B cell (primary cell): ENCODE data around the gene TIE1. TPM values are rescaled to one million over a fixed set of nuclear protein-coding genes. Genes with fewer than 3 reads are reported as not detected.

Experiments
- ATAC-seq: fragments of 200-7000 bp; cut with Tn5 transposase; one replicate; pipeline ENCODE4 v1.10.0; 2021; ENCODE audit warnings: low read depth, mild to moderate bottlenecking, moderate number of reproducible peaks, moderate library complexity
- CTCF ChIA-PET: fragments of 350-600 bp; sonication (Branson Sonifier 250); formaldehyde crosslinking; loops from one replicate; lab custom pipeline; 2021; ENCODE audit warnings: antibody characterized with exemption, inconsistent platforms; lab: Charles Lee
- POLR2A ChIA-PET: fragments of 350-600 bp; sonication (Branson Sonifier 250); formaldehyde crosslinking; loops from one replicate; lab custom pipeline; 2021; ENCODE audit warnings: antibody characterized with exemption; lab: Charles Lee
- DNase-seq: peaks from one replicate; pipeline ENCODE4 v3.0.0; 2013
- H2AFZ ChIP-seq: 2 replicates; pipeline ENCODE4 v1.6.1; 2012; ENCODE audit warnings: mild to moderate bottlenecking, low read depth, low read length; ENCODE audit not compliant: insufficient read depth, poor library complexity, severe bottlenecking
- H3K27ac ChIP-seq, 2 donors: 1 replicate in 1 of 2; 2 replicates in 1 of 2; pipeline ENCODE4 v1.5.1; 2012 to 2013; ENCODE audit warnings: low read length in 2 of 2, mild to moderate bottlenecking in 2 of 2, moderate library complexity in 1 of 2
- H3K27me3 ChIP-seq, 4 experiments: fragments of 200-600 bp in 1 of 4; sonication (generic) in 1 of 4; replicated peaks in 1 of 4; 1 replicate in 2 of 4; 2 replicates in 2 of 4; pipeline versions ENCODE4 v1.6.1 to v1.7.0; 2013 to 2016; ENCODE audit warnings: low read length in 3 of 4, mild to moderate bottlenecking in 2 of 4, mixed read lengths in 1 of 4, moderate library complexity in 1 of 4; ENCODE audit not compliant: insufficient read depth in 4 of 4, control insufficient read depth in 3 of 4; ENCODE audit errors: control extremely low read depth in 1 of 4
- H3K36me3 ChIP-seq, 2 experiments: replicated peaks in 1 of 2; 1 replicate in 1 of 2; 2 replicates in 1 of 2; pipeline versions ENCODE4 v1.6.1 to v1.7.1; 2013; ENCODE audit warnings: low read length in 1 of 2; ENCODE audit not compliant: insufficient read depth in 2 of 2, control insufficient read depth in 1 of 2; ENCODE audit errors: control extremely low read depth in 1 of 2, extremely low read depth in 1 of 2
- H3K4me1 ChIP-seq, 2 donors: fragments of 200-600 bp in 1 of 2; sonication (generic) in 1 of 2; 1 replicate in 1 of 2; 2 replicates in 1 of 2; pipeline versions ENCODE4 v1.5.1 to v1.6.1; 2013 to 2017; ENCODE audit warnings: low read length in 2 of 2; ENCODE audit not compliant: control insufficient read depth in 2 of 2, insufficient read depth in 2 of 2
- H3K4me2 ChIP-seq: replicated peaks from 2 replicates; pipeline ENCODE3; 2012; ENCODE audit warnings: mild to moderate bottlenecking, low read depth, low read length; ENCODE audit not compliant: poor library complexity, severe bottlenecking
- H3K4me3 ChIP-seq, 5 experiments: fragments of 200-600 bp in 1 of 5; sonication (generic) in 1 of 5; 1 replicate in 3 of 5; 2 replicates in 2 of 5; pipeline versions ENCODE4 v1.5.1 to v1.7.0; 2011 to 2016; ENCODE audit warnings: low read length in 4 of 5, mild to moderate bottlenecking in 4 of 5, low read depth in 2 of 5, control low read depth in 1 of 5, moderate library complexity in 1 of 5; ENCODE audit not compliant: insufficient read depth in 1 of 5; ENCODE audit errors: control extremely low read depth in 1 of 5, extremely low read depth in 1 of 5
- H3K79me2 ChIP-seq: fragments of 200-600 bp; sonication (generic); one replicate; pipeline ENCODE4 v1.6.0; 2016; ENCODE audit warnings: low read length; ENCODE audit not compliant: control insufficient read depth, insufficient read depth
- H3K9ac ChIP-seq: fragments of 200-600 bp; sonication (generic); 2 replicates; pipeline ENCODE4 v1.6.1; 2017; ENCODE audit warnings: mild to moderate bottlenecking, low read length, moderate library complexity
- H3K9me3 ChIP-seq, 3 donors: one replicate each; pipeline versions ENCODE4 v1.6.1 to v1.7.1; 2013; ENCODE audit warnings: low read length in 2 of 3; ENCODE audit not compliant: control insufficient read depth in 2 of 3, insufficient read depth in 1 of 3; ENCODE audit errors: control extremely low read depth in 1 of 3
- H4K20me1 ChIP-seq: 2 replicates; pipeline ENCODE4 v1.6.0; 2012; ENCODE audit warnings: mild to moderate bottlenecking, low read length; ENCODE audit not compliant: insufficient read depth, control insufficient read depth, poor library complexity, severe bottlenecking
- H3K27ac Mint-ChIP-seq: one replicate; pipeline ENCODE4 v1.8.0; 2021; ENCODE audit warnings: mixed read lengths
- H3K27me3 Mint-ChIP-seq: one replicate; pipeline ENCODE4 v1.8.0; 2021; ENCODE audit warnings: mixed read lengths
- H3K4me1 Mint-ChIP-seq: one replicate; pipeline ENCODE4 v1.8.0; 2021; ENCODE audit warnings: mixed read lengths
- H3K4me3 Mint-ChIP-seq: one replicate; pipeline ENCODE4 v1.8.0; 2021; ENCODE audit warnings: mixed read lengths
- H3K9me3 Mint-ChIP-seq: one replicate; pipeline ENCODE4 v1.8.0; 2022; ENCODE audit warnings: mixed read lengths; ENCODE audit not compliant: insufficient read depth
- CTCF ChIP-seq: fragments of 200-600 bp; IDR thresholded peaks from one replicate; pipeline ENCODE4 v1.8.0; 2022; ENCODE audit warnings: antibody characterized with exemption, mild to moderate bottlenecking
- EZH2 ChIP-seq: IDR thresholded peaks from 2 replicates; pipeline ENCODE4 v1.6.1; 2012; ENCODE audit warnings: borderline replicate concordance, low read depth, mild to moderate bottlenecking, moderate library complexity, low read length; ENCODE audit not compliant: insufficient read depth, poor library complexity, severe bottlenecking
- WGBS: methylation state at CpG from one replicate; pipeline ENCODE4 v1.1.5; 2013; ENCODE audit warnings: missing lambda C conversion rate; ENCODE audit not compliant: insufficient coverage; 5-methylcytosine and 5-hydroxymethylcytosine counted together
- intact Hi-C: fragments of 100-400 bp; cut with micrococcal nuclease; formaldehyde crosslinking; loops from one replicate; pipeline ENCODE4 v1.10.0; 2022
- polyA plus RNA-seq: library from polyadenylated mRNA; depleted of rRNA; stranded (reverse); fragments of >200 nt; gene quantifications from 2 replicates; pipeline ENCODE4 v1.2.3, GENCODE V29; 2012
- total RNA-seq, 2 donors: library from RNA; stranded (reverse); fragments of 120-200 nt in 1 of 2; gene quantifications; 1 replicate in 1 of 2; 2 replicates in 1 of 2; pipeline versions ENCODE4 v1.2.3 to v1.2.4, GENCODE V29; 2013 to 2022

The TIE1 gene
- total and polyA plus RNA-seq, 2 donors (not counting 1 experiment from before 2014, with no cell fraction given): 0.10 TPM; not detected in 1

- ATAC-seq: no peak
- H3K36me3 ChIP-seq: no peaks in the 10 kb centered on the region
- WGBS: 100% methylated on average over 5 of the region's 5 CpGs
- TF ChIP-seq CTCF (no peak), EZH2 (no peak)
- no peaks in the 10 kb centered on the region for H3K79me2 ChIP-seq
- H3K27me3 Mint-ChIP-seq: no peaks in the 10 kb centered on the region
- CTCF ChIA-PET: no interaction called here
- H3K4me2 ChIP-seq: no peak overlapping the region
- no peak overlapping the region for H3K9ac ChIP-seq
- H4K20me1 ChIP-seq: no peaks in the 10 kb centered on the region
- peaks cover 0 to 5% (median 0%) of the 10 kb centered on the region in 3 donors for H3K9me3 ChIP-seq
- H3K9me3 Mint-ChIP-seq: no peaks in the 10 kb centered on the region
- no peak overlapping the region for H3K4me3 ChIP-seq
- DNase-seq: no peak
- H3K4me1 Mint-ChIP-seq: no peaks in the 10 kb centered on the region
- peaks cover 0 to 3% (median 0%) of the 10 kb centered on the region in 4 experiments for H3K27me3 ChIP-seq
- no peak overlapping the region for H3K27ac ChIP-seq
- intact Hi-C loops: no loop called here
- POLR2A ChIA-PET: no interaction called here
- no peak overlapping the region for H2AFZ ChIP-seq
- H3K4me3 Mint-ChIP-seq: no peak overlapping the region
- H3K4me1 ChIP-seq: no peaks in the 10 kb centered on the region
- no peak overlapping the region for H3K27ac Mint-ChIP-seq
Measured at GRCh38 chr1:43331688-43332087, 30.9 kb downstream of the TIE1 start.

GRCh38 chr1:43334453-43335205 lies 33.8 kb downstream of the TIE1 start:
- Histone ChIP-seq H3K36me3 (no peaks in the 10 kb centered on the region), H3K9ac (no peak overlapping the region), H3K79me2 (no peaks in the 10 kb centered on the region), H3K4me3 (no peak overlapping the region), H4K20me1 (no peaks in the 10 kb centered on the region), H3K9me3 (no peaks in the 10 kb centered on the region), H3K4me1 (no peaks in the 10 kb centered on the region), H3K4me2 (no peak overlapping the region), H3K27ac (no peak overlapping the region), H2AFZ (no peak overlapping the region), H3K27me3 (peaks cover 0 to 3% (median 0%) of the 10 kb centered on the region in 4 experiments)
- intact Hi-C loops: no loop called here
- H3K27me3 Mint-ChIP-seq: no peaks in the 10 kb centered on the region
- H3K27ac Mint-ChIP-seq: no peak overlapping the region
- ChIA-PET POLR2A (no interaction called here), CTCF (no interaction called here)
- H3K4me1 Mint-ChIP-seq: no peaks in the 10 kb centered on the region
- TF ChIP-seq EZH2 (no peak), CTCF (no peak)
- 71% methylated on average over 7 of the region's 7 CpGs for WGBS
- H3K9me3 Mint-ChIP-seq: no peaks in the 10 kb centered on the region
- no peak overlapping the region for H3K4me3 Mint-ChIP-seq
- ATAC-seq (no peak), DNase-seq (no peak)
